HG03066 (cell line): ENCODE measurements around the gene NDUFC1.
"Not testable (repeated sequence)": the region's sequence is repeated elsewhere in the genome, so short reads cannot be mapped to it uniquely, and the experiment has no call there.

Experiments
- ATAC-seq: cut with Tn5 transposase; IDR thresholded peaks from one replicate; pipeline ENCODE4 v1.9.1; 2021; ENCODE audit warnings: low read depth; ENCODE audit not compliant: unreplicated experiment

NDUFC1 gene

DNA sequence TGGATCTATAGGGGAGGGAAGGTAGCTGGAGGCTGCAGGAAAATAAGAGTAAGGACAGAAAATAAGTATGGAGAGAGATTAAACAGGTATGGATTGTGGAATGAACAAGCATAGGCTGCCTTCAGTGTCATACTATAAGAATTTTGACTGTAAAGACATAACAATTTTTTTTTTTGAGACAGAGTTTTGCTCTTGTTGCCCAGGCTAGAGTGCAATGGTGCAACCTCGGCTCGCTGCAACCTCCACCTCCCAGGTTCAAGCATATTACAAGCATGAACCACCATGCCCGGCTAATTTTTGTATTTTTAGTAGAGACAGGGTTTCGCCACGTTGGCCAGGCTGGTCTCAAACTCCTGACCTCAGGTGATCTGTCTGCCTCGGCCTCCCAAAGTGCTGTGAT is 46.7 kb downstream of the NDUFC1 start:
- not testable (repeated sequence) for ATAC-seq

DNA sequence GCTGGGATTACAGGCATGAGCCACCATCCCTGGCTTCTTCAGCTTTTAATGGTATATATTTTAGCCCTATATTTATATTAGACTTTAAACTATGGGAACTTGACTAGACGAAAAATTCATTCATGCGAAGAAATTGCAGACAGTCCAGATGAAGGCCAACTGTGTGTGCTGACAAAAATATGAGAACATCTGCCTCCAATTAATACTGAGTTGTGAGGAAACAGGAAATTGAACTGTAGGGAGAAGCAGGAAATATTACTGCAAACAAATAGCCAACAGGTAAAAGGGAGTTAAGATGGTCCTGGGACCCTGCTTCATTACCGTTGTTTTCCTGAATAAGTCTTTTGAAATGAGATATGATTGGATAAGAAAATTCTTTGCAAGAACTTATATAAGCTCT is 48.6 kb downstream of the NDUFC1 start:
- ATAC-seq, result no peak

DNA sequence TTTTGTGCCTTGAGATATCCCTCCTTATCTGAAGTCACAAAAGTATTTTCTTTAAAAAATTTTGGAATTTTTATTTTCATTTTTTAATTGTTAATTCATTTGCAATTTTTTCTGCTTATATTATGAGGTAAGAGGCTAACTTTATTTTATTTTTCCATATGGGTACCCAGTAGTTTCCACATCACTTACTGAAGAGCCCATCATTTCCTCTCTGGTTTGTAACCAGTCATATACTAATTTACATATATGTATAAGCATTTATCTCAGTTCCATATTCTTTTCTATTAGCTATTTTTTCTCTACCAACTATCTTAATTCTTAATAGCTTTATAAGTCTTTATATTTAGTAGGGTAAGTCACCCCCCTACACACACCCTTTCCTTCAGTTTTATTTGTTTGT is 49.2 kb downstream of the NDUFC1 start:
- ATAC-seq, result no peak

DNA sequence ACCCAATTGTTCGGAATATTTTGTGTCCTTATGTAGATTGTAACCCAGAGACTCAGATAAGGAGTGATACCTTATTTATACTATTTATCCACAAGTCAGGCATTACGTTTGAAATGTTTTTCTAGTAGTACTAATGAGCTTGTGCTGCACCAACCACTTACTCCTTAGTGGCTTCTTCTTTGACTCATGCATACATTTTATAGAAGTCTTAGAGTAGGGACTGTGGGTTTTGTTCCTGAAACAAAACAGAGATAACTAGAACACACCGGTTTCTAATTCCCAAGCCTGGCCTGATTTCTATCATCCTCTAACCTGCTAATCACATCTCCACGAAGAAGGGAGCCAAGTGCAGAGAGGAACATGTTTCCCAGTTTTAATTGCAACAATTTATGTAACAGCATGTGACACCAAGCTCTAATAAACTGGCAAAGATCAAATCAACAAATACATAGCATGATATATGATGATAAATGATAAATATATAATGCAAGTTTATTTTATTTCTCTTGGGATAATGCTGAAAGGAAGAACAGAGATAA is 54.5 kb downstream of the NDUFC1 start:
- ATAC-seq, result no peak

DNA sequence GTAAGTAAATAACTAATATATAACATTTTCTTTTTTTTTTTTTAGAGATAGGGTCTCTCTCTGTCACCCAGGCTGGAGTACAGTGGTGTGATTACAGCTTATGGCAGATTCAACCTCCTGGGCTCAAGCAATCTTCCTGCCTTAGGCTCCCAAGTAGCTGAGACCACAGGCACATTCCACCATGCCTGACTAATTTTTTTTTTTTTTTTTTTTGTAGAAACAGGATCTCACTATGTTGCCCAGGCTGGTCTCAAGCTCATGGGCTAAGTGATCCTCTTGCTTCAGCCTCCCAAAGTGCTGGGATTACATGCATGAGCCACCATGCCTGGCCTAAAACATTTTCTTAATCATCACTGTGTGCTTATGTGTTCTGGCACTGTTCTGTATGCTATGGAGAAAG is 55.0 kb downstream of the NDUFC1 start:
- ATAC-seq, result no peak

DNA sequence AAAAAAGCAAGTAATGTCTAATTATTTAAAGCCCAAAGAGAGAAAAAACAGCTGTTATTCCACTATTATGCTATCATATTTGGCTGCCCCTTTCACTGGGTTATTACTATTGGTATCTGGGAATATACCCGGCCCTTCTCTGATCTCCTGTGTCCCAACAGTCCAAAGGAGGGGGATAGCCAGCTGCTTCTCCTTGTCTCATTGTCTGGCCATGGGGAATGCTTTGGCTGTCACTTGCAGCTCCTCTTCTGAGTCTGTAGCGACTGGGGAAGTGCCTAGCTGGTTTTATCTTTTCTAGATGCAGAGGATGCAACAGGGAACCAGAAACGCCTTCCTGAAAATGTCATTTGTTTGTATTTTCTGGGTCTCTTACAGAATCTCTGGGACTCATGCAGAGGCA is 56.1 kb downstream of the NDUFC1 start:
- ATAC-seq, result no peak

DNA sequence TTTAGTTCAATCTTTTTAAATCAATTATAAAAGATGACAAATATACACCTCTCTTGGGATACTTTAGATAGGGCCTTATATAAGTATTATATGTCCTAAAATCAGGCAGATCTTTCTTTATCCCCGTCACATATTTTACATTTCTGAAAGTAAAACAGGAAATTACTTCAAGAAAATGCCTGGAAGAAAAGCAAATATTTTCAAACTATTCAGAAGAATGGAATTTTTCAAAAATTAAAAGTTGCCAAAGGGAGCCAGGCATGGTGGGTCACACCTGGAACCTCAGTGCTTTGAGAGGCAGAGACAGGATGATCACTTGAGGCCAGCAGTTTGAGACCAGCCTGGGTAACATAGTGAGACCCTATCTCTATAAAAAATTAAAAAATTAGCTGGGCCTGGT is 56.7 kb downstream of the NDUFC1 start:
- no peak for ATAC-seq

DNA sequence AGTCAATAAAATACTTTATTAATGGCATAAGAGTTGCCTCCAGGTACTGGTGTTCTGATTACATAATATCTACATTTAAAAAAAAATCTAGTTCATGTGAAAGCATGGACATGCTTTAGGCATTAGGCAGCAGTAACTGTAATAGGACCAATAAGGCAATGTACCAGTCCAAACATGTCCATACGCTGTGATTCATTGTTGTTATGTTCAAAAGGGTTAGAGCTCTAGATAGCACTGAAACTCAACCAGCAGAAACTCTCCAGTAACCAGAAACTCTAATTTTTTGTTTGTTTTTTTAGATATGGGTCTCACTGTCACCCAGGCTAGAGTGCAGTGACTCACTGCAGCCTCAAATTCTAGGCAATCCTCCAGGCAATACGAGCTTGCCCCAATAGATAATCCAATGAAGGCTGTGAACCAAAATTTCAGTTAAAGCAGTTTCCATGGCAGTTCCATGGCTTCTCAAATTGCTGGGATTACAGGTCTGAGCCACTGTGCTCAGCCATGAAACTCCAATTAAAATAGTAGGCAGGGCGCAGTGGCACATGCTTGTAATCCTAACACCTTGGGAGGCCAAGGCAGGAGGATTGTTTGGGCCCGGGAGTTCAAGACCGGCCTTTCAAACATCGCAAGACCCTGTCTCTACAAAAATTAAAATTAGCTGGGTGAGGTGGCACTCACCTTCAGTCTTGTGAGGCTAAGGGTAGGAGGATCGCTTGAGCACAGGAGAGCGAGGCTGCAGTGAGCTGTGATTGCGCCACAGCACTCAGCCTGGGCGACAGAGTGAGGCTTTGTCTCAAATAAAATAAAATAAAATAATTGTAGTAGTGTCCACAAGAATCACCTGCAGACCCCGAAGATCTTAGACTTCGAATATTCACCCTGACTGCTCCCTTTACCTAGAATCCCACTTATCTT is 58.6 kb downstream of the NDUFC1 start:
- ATAC-seq, result no peak

DNA sequence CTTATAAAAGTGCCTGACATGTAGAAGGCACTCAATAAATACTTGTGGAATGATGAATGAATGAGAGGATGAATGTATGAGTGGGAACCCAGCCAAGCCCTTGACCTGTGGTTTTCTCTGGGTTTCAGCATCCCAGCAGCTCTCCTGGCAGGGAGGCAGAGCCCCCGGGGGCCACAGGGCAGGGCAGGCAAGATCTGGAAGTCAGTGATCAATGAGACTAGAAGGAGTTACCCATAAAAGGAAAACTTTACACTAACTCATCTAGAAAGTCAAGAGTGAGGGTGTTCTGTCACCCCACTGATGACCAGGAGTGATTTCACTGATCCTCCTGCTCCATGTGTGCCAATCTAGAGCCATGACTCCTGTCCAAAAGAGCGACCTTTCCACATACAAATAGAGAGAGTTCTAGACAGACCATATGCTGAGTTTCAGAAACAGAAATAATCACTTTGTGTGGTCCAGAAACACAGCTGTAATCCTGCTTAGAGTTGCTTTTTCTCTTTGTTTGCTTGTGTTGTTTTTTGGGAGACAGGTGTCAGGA is 59.7 kb downstream of the NDUFC1 start:
- ATAC-seq, result no peak

DNA sequence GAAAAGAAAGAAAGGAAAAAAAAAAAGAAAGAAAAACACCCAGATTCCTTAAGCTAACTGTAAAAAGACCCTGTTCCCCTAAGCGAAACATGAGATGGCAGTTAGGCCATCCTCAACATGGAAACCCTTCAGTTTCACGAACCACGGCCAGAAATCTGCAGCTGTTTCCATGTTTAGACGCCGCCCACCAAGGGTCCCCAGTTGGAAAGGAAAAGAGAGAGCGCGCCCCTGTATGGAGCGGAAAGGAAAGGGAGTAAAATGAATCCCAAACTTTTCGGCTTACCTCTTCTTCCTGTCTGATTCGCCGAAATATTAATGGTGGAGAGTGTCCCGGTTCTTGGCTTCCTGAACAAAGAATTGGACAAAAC is 60.5 kb downstream of the NDUFC1 start:
- no peak for ATAC-seq

DNA sequence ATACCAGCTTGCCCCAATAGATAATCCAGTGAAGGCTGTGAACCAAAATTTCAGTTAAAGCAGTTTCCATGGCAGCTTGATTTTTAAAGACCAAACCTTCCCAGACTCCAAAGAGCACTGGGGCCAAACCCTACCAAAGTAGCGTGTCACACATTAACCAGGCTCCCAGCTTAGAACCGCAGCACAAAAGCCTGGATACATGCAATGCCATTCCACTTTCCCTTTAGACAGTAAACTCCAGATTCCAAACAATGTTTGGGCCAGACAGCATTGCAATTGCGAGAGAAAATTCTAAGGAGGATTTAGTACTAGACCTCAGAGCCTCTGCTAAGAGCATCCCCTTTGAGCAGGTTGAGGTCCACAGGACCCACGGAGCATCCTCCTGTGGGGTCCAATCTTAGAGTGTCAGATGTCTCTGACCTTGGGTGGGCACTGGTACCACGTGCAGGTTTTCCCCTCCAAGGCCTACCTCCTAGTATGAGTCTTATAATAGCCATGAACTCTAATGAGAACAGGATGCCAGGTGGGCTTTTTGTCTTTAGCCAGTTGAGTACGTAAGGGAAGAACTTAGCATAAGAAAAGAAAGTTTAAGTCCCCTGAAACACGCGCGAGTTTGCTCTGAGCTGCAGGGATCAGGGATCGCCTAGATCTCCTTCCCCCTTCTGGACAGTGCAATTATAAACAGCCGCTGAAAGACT is 61.0 kb downstream of the NDUFC1 start:
- no peak for ATAC-seq
